SW480 (cell line): ENCODE data around the gene WDR27.
"Not testable (repeated sequence)": the region's sequence is repeated elsewhere in the genome, so short reads cannot be mapped to it uniquely, and the experiment has no call there.

Source experiments
- DNase-seq: peaks from one replicate; pipeline ENCODE4 v3.0.0-alpha.2; 2016; ENCODE audit warnings: low spot score

WDR27 gene

GRCh38 chr6:169520104-169520503 lies 181.7 kb downstream of the WDR27 start:
- no peak for DNase-seq

- DNase-seq, result no peak
Measured at GRCh38 chr6:169518451-169518850, 183.4 kb downstream of the WDR27 start.

- no peak for DNase-seq
Measured at GRCh38 chr6:169513478-169514193, 188.2 kb downstream of the WDR27 start.

GRCh38 chr6:169511785-169512184 lies 190.0 kb downstream of the WDR27 start:
- not testable (repeated sequence) for DNase-seq

- DNase-seq, result no peak
Measured at GRCh38 chr6:169510871-169511270, 191.0 kb downstream of the WDR27 start.

GRCh38 chr6:169508452-169508851 lies 193.4 kb downstream of the WDR27 start:
- DNase-seq, result no peak

- no peak for DNase-seq
Measured at GRCh38 chr6:169503422-169504152, 198.2 kb downstream of the WDR27 start.

- DNase-seq, result no peak
Measured at GRCh38 chr6:169502445-169502844, 199.4 kb downstream of the WDR27 start.

- DNase-seq, result no peak
Measured at GRCh38 chr6:169501777-169502313, 200.0 kb downstream of the WDR27 start.

GRCh38 chr6:169501128-169501527 lies 200.7 kb downstream of the WDR27 start:
- DNase-seq, result no peak

GRCh38 chr6:169500688-169501087 lies 201.1 kb downstream of the WDR27 start:
- DNase-seq, result no peak

GRCh38 chr6:169499848-169500247 lies 202.0 kb downstream of the WDR27 start:
- no peak for DNase-seq

- DNase-seq, result no peak
Measured at GRCh38 chr6:169498916-169499513, 202.8 kb downstream of the WDR27 start.

- DNase-seq, result no peak
Measured at GRCh38 chr6:169495601-169496000, 206.2 kb downstream of the WDR27 start.

GRCh38 chr6:169494038-169494437 lies 207.8 kb downstream of the WDR27 start:
- DNase-seq, result no peak

- DNase-seq, result no peak
Measured at GRCh38 chr6:169491482-169491881, 210.3 kb downstream of the WDR27 start.

- no peak for DNase-seq
Measured at GRCh38 chr6:169490830-169491229, 211.0 kb downstream of the WDR27 start.

GRCh38 chr6:169490246-169490641 lies 211.6 kb downstream of the WDR27 start:
- no peak for DNase-seq

- DNase-seq, result no peak
Measured at GRCh38 chr6:169489563-169490245, 212.1 kb downstream of the WDR27 start.

- no peak for DNase-seq
Measured at GRCh38 chr6:169487579-169488436, 214.0 kb downstream of the WDR27 start.

GRCh38 chr6:169479783-169480495 lies 221.9 kb downstream of the WDR27 start:
- no peak for DNase-seq
